K562 (cell line): Measurements from ENCODE around the gene MEIS1. TPM values are rescaled to one million over a fixed set of nuclear protein-coding genes. Genes with fewer than 3 reads are reported as not detected.

Experiments
- CBFA2T2 ChIP-seq: fragments of 450-650 bp; conservative IDR thresholded peaks from 2 replicates; pipeline ENCODE4 v1.6.1; 2017; ENCODE audit warnings: mild to moderate bottlenecking
- DDX20 ChIP-seq: fragments of 450-650 bp; IDR thresholded peaks from 2 replicates; pipeline ENCODE4 v1.6.1; 2016; ENCODE audit warnings: missing genetic modification characterization, low read depth, mild to moderate bottlenecking, missing compliant biosample characterization, moderate library complexity
- ERF ChIP-seq: fragments of 450-650 bp; formaldehyde crosslinking; IDR thresholded peaks from 2 replicates; pipeline ENCODE4 v1.4.0; 2020; ENCODE audit warnings: mild to moderate bottlenecking, mixed read lengths
- ETV6 ChIP-seq, 3 experiments: fragments of 150-350 bp in 1 of 3; sonication (generic) in 1 of 3; formaldehyde crosslinking in 1 of 3; IDR thresholded peaks; 2 replicates each; pipeline versions ENCODE4 v1.6.1 to v1.8.0; 2014 to 2022; ENCODE audit warnings: borderline replicate concordance in 2 of 3, low read depth in 2 of 3, antibody characterized with exemption in 1 of 3, low read length in 1 of 3, mild to moderate bottlenecking in 1 of 3, missing genetic modification reagents in 1 of 3
- GMEB1 ChIP-seq: fragments of 250-450 bp; sonication (Bioruptor Pico); IDR thresholded peaks from 2 replicates; pipeline ENCODE4 v1.4.0; 2020; ENCODE audit warnings: mild to moderate bottlenecking
- IRF9 ChIP-seq: fragments of 450-650 bp; IDR thresholded peaks from 2 replicates; pipeline ENCODE4 v1.6.1; 2016; ENCODE audit warnings: missing biosample characterization, missing genetic modification characterization
- KHSRP ChIP-seq: fragments of 450-650 bp; IDR thresholded peaks from 2 replicates; pipeline ENCODE4 v1.6.1; 2017
- MBD1 ChIP-seq: fragments of 250-450 bp; sonication (Bioruptor Pico); IDR thresholded peaks from 2 replicates; pipeline ENCODE4 v1.8.0; 2022; ENCODE audit warnings: inconsistent platforms
- MBD2 ChIP-seq: sonication (generic); IDR thresholded peaks from 2 replicates; pipeline ENCODE4 v1.6.1; 2016; ENCODE audit warnings: low read depth, borderline replicate concordance
- MXD1 ChIP-seq: fragments of 250-450 bp; sonication (Bioruptor Pico); IDR thresholded peaks from 2 replicates; pipeline ENCODE4 v1.8.0; 2021; ENCODE audit warnings: borderline replicate concordance, mild to moderate bottlenecking, moderate library complexity; ENCODE audit not compliant: poor library complexity, severe bottlenecking
- NFIX ChIP-seq: fragments of 250-450 bp; sonication (Bioruptor Pico); IDR thresholded peaks from 2 replicates; pipeline ENCODE4 v1.4.0; 2020; ENCODE audit warnings: low read depth, mild to moderate bottlenecking, moderate library complexity
- PREB ChIP-seq: sonication (generic); formaldehyde crosslinking; IDR thresholded peaks from 2 replicates; pipeline ENCODE4 v1.8.1; 2023; ENCODE audit warnings: mild to moderate bottlenecking, missing genetic modification reagents
- PTBP1 ChIP-seq: fragments of 200-400 bp; formaldehyde crosslinking; IDR thresholded peaks from 2 replicates; pipeline ENCODE4 v1.6.1; 2017; ENCODE audit warnings: low read depth, low read length
- SMC3 ChIP-seq: conservative IDR thresholded peaks from 2 replicates; pipeline ENCODE4 v1.6.1; 2011; ENCODE audit warnings: low read depth, low read length, improper control_type of control experiment; ENCODE audit not compliant: insufficient read depth
- TCF7 ChIP-seq: sonication (generic); IDR thresholded peaks from 2 replicates; pipeline ENCODE4 v1.6.1; 2016; ENCODE audit warnings: antibody characterized with exemption, borderline replicate concordance
- ZMIZ1 ChIP-seq, 2 experiments: fragments of 150-350 bp in 1 of 2; IDR thresholded peaks; 2 replicates each; pipeline ENCODE4 v1.6.1; 2012 to 2016; ENCODE audit warnings: low read depth in 2 of 2, low read length in 2 of 2, mild to moderate bottlenecking in 1 of 2, moderate library complexity in 1 of 2
- polyA plus RNA-seq, 8 experiments: library from polyadenylated mRNA; depleted of rRNA in 4 of 8; stranded (reverse) in 5 of 8; unstranded in 3 of 8; fragments of >200 nt; fragmentation: Nextera tagmentation in 2 of 8; fragmentation: Illumina TruSeq in 1 of 8; extraction: Ambion mirVana in 2 of 8; extraction: Trizol in 1 of 8; gene quantifications; 2 replicates each; pipeline versions ENCODE4 v1.2.1 to v1.2.3, GENCODE V29; 2011 to 2014; ENCODE audit warnings: inconsistent platforms in 1 of 8, missing spikeins in 1 of 8
- total RNA-seq, 7 experiments: library from RNA; depleted of rRNA in 6 of 7; stranded (reverse); fragments of >200 nt in 6 of 7; fragmentation: Illumina TruSeq in 2 of 7; extraction: Trizol in 2 of 7; gene quantifications; 2 replicates each; pipeline versions ENCODE4 v1.2.1 to v1.2.3, GENCODE V29; 2011 to 2021; ENCODE audit warnings: low replicate concordance in 1 of 7

MEIS1 gene
- total and polyA plus RNA-seq, 9 of the 15 experiments (the other 6 are each of a cell fraction or from before 2014, with no cell fraction given): 2.3 to 9.0 (median 5.9) TPM

GRCh38 chr2:66574701-66575624, 140.0 kb downstream of the MEIS1 start (continued):
- TF ChIP-seq NFIX (CRISPR knock-in tag): no peak
- TF ChIP-seq DDX20 (tag): no peak
- TF ChIP-seq PREB: no peak
- TF ChIP-seq IRF9: 0 out of 2 replicates have a peak, but pooled peaks have one; percentile 17
- TF ChIP-seq PTBP1: no peak
- TF ChIP-seq TCF7: no peak
- no peak for TF ChIP-seq KHSRP
- no peak for TF ChIP-seq ZMIZ1 (IDR thresholded peaks at IDR 0.05; ENCODE audit: low read depth in 2 of 2, low read length in 2 of 2)
- TF ChIP-seq GMEB1 (CRISPR knock-in tag): no peak
- TF ChIP-seq ERF (CRISPR knock-in tag): no peak
- no peak for TF ChIP-seq ETV6 (IDR thresholded peaks at IDR 0.05; ENCODE audit: borderline replicate concordance in 1 of 2, low read depth in 2 of 2, low read length in 1 of 2)
- no peak for TF ChIP-seq ETV6 (CRISPR knock-in tag; IDR thresholded peaks at IDR 0.05; ENCODE audit: borderline replicate concordance)
- TF ChIP-seq MBD1 (CRISPR knock-in tag): no peak
- TF ChIP-seq SMC3: peak; percentile 74
- no peak for TF ChIP-seq CBFA2T2
- no peak for TF ChIP-seq MBD2
- TF ChIP-seq MXD1 (CRISPR knock-in tag): no peak
